ENCODE measurements around the gene POLN.

DNA sequence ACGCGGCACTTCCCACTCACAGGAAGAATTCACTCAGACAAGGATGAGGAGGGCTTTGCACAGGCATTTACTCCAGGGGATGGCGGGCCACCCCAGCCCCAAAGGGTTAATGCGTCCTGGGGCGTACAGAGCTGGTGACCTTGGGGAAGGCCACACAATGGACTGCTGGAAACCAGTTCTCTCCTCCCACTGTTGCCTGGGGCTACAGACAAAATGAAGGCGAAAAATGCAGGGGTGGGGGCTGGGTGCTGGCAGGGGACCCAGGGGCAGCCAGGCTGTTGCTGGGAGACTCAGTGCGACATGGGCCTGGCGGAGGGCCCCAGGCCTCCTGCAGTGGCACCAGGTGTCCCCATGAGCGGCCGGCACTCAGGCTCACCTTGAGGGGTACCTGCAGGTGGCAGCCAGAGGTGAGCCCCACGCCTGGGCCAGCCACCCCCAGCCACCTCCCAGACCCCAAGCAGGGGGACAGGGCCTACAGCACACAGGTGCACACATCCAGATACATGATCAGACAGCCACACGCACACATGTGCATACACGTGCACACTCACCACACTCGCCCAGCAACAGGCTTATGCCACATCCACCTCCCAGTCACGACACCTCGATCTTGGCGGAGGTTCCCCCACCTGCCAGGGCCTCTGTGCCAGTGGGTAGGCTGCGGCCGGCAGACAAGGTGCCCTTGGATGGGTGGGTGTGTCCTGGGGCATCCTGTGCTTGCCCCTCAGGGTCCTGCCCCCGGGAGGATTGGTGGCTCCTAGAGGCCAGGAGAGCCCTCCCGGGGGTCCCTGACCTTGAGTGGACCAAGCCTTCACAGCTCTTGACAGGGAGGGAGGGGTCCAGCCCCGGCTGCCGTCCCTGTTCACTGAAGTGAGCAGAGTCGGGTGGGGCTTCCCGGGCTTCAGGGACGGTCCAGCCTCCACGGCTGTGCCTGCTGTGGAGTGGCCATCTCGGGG lies 169.7 kb downstream of the POLN start:
- TF ChIP-seq PATZ1 (CRISPR knock-in tag; IDR thresholded peaks at IDR 0.05; ENCODE audit: borderline replicate concordance) (no peak), ZFP3 (CRISPR knock-in tag; IDR thresholded peaks at IDR 0.05) (no peak), RARB (CRISPR knock-in tag; IDR thresholded peaks at IDR 0.05) (no peak), TOX (CRISPR knock-in tag; IDR thresholded peaks at IDR 0.05; ENCODE audit: borderline replicate concordance) (no peak), ESRRG (CRISPR knock-in tag; IDR thresholded peaks at IDR 0.05) (no peak), CREB5 (CRISPR knock-in tag; IDR thresholded peaks at IDR 0.05; ENCODE audit: low read depth) (no peak), ZNF565 (CRISPR knock-in tag; conservative IDR thresholded peaks at IDR 0.05; ENCODE audit: low read depth) (no peak), ISL1 (CRISPR knock-in tag; IDR thresholded peaks at IDR 0.05) (no peak)
- TF ChIP-seq, protein P1, sequence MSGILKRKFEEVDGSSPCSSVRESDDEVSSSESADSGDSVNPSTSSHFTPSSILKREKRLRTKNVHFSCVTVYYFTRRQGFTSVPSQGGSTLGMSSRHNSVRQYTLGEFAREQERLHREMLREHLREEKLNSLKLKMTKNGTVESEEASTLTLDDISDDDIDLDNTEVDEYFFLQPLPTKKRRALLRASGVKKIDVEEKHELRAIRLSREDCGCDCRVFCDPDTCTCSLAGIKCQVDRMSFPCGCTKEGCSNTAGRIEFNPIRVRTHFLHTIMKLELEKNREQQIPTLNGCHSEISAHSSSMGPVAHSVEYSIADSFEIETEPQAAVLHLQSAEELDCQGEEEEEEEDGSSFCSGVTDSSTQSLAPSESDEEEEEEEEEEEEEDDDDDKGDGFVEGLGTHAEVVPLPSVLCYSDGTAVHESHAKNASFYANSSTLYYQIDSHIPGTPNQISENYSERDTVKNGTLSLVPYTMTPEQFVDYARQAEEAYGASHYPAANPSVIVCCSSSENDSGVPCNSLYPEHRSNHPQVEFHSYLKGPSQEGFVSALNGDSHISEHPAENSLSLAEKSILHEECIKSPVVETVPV (CRISPR knock-in tag; IDR thresholded peaks at IDR 0.05) = no peak

All from SK-N-SH treated with all-trans-retinoic acid at 6 μM for 48 hours (cell line).